GM12873 (cell line): Measurements from ENCODE around the gene FPGS.

Experiments
- TF ChIP-seq, protein P1 (sequence below): IDR thresholded peaks from 2 replicates; pipeline ENCODE4 v1.5.1; 2012; ENCODE audit warnings: low read depth, mild to moderate bottlenecking, moderate library complexity, low read length, control low read depth; ENCODE audit not compliant: insufficient read depth; ENCODE audit errors: missing control alignments

Gene FPGS

DNA sequence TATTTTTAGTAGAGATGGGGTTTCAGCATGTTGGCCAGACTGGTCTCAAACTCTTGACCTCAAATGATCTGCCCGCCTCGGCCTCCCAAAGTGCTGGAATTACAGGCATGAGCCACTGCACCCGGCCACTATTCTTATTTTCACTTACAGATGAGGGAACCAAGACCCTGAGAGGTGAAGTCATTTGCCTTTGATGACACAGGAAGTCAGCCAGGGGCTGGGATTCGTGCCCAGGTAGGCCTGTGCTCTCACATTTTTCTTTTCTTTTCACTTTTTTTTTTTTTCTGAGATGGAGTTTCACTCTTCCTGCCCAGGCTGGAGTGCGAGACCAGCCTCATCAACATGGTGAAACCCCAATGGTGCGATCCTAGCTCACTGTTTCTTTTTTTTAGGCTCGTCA, 29.6 kb downstream of the FPGS start:
- TF ChIP-seq, protein P1, sequence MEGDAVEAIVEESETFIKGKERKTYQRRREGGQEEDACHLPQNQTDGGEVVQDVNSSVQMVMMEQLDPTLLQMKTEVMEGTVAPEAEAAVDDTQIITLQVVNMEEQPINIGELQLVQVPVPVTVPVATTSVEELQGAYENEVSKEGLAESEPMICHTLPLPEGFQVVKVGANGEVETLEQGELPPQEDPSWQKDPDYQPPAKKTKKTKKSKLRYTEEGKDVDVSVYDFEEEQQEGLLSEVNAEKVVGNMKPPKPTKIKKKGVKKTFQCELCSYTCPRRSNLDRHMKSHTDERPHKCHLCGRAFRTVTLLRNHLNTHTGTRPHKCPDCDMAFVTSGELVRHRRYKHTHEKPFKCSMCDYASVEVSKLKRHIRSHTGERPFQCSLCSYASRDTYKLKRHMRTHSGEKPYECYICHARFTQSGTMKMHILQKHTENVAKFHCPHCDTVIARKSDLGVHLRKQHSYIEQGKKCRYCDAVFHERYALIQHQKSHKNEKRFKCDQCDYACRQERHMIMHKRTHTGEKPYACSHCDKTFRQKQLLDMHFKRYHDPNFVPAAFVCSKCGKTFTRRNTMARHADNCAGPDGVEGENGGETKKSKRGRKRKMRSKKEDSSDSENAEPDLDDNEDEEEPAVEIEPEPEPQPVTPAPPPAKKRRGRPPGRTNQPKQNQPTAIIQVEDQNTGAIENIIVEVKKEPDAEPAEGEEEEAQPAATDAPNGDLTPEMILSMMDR, result no peak

DNA sequence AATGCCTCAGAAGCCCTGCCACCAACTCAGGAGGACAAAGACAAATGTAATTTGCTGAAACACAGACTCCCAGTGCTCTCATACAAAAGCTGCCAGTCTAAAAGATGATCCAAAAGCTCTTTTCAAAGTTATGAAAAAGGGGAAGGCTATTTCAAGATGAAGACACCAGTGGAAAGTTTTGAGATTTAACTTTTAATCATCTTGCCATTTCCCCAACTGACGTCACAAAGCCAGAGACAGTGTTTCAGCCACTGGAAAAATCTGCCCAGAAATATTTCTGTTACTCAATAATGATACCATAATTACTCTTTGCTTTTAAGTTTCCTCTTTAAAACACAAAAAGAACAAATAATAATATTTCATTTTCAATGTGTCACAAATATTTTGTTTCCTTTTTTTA, 30.9 kb downstream of the FPGS start:
- TF ChIP-seq, protein P1, result no peak

- TF ChIP-seq, protein P1, result no peak
Observed at GRCh38 chr9:127835991-127836516, 33.4 kb downstream of the FPGS start.

DNA sequence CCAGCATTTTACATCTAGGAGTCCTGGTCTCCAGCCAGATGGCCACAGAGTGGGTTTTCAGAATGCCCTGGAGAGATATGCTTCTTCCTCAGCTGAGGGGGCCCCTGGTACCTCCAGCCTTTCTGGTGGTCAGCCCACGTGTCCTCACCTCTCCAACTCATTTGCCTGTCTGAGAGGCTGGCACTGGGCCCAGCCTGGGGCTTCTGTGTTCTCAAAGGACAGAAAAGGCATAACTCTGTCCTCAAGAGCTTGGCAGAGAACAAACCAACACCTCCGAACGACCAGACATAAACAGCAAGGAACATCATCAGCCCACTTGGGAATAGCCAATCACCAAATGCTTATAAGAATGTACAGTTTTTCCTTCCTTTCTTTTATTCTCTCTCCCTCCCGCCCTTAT, 34.7 kb downstream of the FPGS start:
- TF ChIP-seq, protein P1, result no peak

- TF ChIP-seq, protein P1, result no peak
Observed at GRCh38 chr9:127838375-127839078, 35.8 kb downstream of the FPGS start.

DNA sequence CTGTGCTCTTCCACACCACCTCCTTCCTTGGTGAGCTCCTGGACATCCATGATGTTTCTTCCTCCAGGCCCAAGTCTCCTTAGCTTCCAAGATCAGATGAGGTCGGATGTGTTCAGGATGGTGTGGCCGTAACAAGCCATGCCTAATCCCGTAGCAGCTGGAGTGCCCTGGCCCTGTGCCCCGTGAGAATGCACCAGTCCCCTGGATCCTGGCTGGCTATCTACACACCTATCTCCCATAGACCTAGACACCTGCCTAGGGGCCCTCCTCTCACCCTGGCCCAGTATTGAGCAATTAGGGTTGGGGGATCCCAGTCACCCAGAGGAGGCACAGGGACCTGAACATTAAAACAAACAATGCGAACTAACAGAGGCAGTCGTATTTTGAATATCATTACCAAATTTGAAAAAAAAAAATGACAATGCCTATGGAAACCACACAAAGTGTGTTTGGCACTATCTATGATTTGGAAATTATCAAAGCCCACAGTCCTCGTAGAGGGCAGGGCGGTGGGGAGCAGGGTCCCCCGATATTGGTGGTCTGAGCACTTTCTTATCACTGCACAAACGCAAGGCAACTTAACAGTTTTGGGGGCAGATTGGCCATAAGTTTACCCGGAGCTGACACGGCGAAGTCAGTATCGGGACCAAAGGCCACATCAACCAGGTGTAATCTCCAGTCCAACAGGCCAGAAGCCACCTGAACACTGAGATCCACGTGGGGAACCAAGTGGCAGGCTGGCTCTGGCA, 38.6 kb downstream of the FPGS start:
- TF ChIP-seq, protein P1, result no peak

- TF ChIP-seq, protein P1, result no peak
Observed at GRCh38 chr9:127844821-127845359, 42.2 kb downstream of the FPGS start.
